Ishikawa (cell line): ENCODE data around the gene RBM5.

Experiments used
- CEBPB ChIP-seq: IDR thresholded peaks from 2 replicates; pipeline ENCODE4 v1.6.1; 2012
- CREB1 ChIP-seq: IDR thresholded peaks from 2 replicates; pipeline ENCODE4 v1.6.1; 2012; ENCODE audit warnings: low read depth
- EGR1 ChIP-seq: IDR thresholded peaks from 2 replicates; pipeline ENCODE4 v1.6.1; 2012
- EP300 ChIP-seq: IDR thresholded peaks from 2 replicates; pipeline ENCODE4 v1.6.1; 2012; ENCODE audit warnings: borderline replicate concordance
- FOXM1 ChIP-seq: IDR thresholded peaks from 2 replicates; pipeline ENCODE4 v1.6.1; 2012; ENCODE audit warnings: low read depth, borderline replicate concordance
- NFIC ChIP-seq: IDR thresholded peaks from 2 replicates; pipeline ENCODE4 v1.6.1; 2012
- RAD21 ChIP-seq: IDR thresholded peaks from 2 replicates; pipeline ENCODE4 v1.6.1; 2012; ENCODE audit warnings: low read depth
- TAF1 ChIP-seq: IDR thresholded peaks from 2 replicates; pipeline ENCODE4 v1.6.1; 2012; ENCODE audit warnings: low read depth, mild to moderate bottlenecking
- TCF12 ChIP-seq: IDR thresholded peaks from 2 replicates; pipeline ENCODE4 v1.6.1; 2012; ENCODE audit warnings: low read depth
- TEAD4 ChIP-seq: IDR thresholded peaks from 2 replicates; pipeline ENCODE4 v1.6.1; 2012
- YY1 ChIP-seq: IDR thresholded peaks from 2 replicates; pipeline ENCODE4 v1.6.1; 2012; ENCODE audit warnings: low read depth
- ZBTB7A ChIP-seq: IDR thresholded peaks from 2 replicates; pipeline ENCODE4 v1.6.1; 2012; ENCODE audit warnings: low read depth
- TF ChIP-seq, protein P1 (sequence below): IDR thresholded peaks from 2 replicates; pipeline ENCODE4 v1.6.1; 2012; ENCODE audit warnings: low read depth, mild to moderate bottlenecking
- TF ChIP-seq, protein P2 (sequence below): IDR thresholded peaks from 2 replicates; pipeline ENCODE4 v1.6.1; 2012
- TF ChIP-seq, protein P3 (sequence below): IDR thresholded peaks from 2 replicates; pipeline ENCODE4 v1.6.1; 2012

Gene RBM5

DNA sequence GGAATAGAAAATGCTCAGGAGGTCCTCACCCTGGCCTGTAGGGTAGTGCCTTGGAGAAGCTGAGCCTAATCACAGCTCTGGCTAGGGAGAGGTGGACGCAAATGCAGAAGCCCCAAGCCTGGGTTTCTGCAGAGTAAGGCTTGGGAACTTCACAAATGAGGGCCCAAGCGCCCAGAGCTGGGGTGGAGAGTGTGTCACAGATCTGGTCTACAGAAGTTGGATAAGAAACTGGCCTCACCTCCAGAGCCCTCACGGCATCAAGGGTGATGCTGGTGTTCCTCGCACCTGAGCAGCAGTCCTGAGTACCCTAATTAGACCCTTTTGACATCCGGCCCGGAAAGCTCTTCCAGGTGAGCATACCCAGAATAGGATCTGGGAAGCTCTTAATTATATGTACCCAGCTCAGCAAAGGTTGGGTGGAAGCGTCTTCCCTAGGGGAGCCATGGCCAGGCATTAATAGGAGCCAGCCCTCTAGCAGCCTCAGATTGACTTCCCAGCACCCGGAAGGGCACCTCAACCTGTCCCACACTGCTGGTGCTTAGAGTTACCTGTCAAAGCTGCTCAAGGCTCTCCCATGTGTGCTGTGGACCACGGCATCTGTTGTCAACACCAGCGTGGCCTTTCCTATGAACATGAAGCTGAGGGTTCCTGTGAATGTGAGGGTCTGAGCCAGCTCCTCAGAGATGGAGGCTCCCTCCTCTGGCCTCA, 31.8 kb downstream of the RBM5 start:
- TF ChIP-seq RAD21 (no peak), TAF1 (no peak)
- TF ChIP-seq, protein P1, sequence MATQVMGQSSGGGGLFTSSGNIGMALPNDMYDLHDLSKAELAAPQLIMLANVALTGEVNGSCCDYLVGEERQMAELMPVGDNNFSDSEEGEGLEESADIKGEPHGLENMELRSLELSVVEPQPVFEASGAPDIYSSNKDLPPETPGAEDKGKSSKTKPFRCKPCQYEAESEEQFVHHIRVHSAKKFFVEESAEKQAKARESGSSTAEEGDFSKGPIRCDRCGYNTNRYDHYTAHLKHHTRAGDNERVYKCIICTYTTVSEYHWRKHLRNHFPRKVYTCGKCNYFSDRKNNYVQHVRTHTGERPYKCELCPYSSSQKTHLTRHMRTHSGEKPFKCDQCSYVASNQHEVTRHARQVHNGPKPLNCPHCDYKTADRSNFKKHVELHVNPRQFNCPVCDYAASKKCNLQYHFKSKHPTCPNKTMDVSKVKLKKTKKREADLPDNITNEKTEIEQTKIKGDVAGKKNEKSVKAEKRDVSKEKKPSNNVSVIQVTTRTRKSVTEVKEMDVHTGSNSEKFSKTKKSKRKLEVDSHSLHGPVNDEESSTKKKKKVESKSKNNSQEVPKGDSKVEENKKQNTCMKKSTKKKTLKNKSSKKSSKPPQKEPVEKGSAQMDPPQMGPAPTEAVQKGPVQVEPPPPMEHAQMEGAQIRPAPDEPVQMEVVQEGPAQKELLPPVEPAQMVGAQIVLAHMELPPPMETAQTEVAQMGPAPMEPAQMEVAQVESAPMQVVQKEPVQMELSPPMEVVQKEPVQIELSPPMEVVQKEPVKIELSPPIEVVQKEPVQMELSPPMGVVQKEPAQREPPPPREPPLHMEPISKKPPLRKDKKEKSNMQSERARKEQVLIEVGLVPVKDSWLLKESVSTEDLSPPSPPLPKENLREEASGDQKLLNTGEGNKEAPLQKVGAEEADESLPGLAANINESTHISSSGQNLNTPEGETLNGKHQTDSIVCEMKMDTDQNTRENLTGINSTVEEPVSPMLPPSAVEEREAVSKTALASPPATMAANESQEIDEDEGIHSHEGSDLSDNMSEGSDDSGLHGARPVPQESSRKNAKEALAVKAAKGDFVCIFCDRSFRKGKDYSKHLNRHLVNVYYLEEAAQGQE = no peak

DNA sequence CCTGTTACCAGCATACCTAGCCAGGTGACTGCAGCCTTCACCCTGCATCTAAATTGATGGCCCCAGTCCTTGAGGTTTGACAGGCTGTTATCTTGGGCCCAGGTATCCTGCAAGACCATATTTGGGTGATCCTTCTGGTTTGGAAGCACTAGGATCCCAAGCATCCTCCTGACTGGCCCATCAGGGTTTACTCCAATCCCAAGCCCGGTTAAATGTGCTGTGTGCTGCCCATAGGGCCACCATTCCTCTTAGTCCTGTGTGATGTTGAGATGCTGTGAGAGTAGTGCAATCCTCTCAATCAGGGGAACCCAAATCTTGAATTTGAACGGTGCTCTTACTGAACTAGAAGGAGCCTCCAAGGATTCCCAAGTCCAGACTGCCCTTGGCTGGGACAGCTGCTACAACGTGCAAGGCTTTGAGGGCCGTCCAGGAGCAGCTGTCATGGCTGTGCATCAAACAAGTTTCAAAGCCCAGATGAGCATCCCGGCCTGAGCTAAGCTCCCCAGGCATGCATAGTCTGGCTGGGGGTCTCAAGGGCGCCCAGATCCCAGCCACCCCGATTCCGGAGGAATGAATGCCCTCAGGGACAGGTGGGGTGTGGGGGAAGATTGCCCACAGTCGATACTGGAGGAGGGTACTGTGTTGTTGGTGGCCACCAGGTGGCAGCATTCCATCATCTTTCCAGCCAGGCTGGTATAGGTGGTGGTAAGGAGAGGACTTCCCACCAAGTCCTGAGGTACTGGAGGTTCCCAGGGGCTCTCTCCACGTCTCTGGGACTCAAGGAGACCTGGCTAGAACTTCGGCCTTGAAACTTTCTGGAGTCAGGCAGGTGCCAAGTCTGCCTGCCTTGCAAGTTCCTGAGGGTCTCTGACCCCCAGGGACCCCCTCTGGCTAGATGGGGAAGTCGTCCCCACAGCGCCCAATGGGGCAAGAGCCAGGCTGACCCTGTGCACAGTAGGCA, 32.6 kb downstream of the RBM5 start:
- TF ChIP-seq YY1 = no peak
- no peak for TF ChIP-seq TEAD4
- TF ChIP-seq ZBTB7A = peak; percentile 26; the same call in 1 of the 2 replicates
- no peak for TF ChIP-seq FOXM1
- TF ChIP-seq CREB1 = no peak
- no peak for TF ChIP-seq TAF1
- TF ChIP-seq, protein P2, sequence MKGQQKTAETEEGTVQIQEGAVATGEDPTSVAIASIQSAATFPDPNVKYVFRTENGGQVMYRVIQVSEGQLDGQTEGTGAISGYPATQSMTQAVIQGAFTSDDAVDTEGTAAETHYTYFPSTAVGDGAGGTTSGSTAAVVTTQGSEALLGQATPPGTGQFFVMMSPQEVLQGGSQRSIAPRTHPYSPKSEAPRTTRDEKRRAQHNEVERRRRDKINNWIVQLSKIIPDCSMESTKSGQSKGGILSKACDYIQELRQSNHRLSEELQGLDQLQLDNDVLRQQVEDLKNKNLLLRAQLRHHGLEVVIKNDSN = no peak
- no peak for TF ChIP-seq NFIC
- TF ChIP-seq, protein P3, sequence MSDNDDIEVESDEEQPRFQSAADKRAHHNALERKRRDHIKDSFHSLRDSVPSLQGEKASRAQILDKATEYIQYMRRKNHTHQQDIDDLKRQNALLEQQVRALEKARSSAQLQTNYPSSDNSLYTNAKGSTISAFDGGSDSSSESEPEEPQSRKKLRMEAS = no peak
- TF ChIP-seq, protein P1 = no peak
- TF ChIP-seq EGR1 = no peak
- no peak for TF ChIP-seq EP300
- peak; percentile 97 for TF ChIP-seq RAD21
- no peak; the same call in 1 of the 2 replicates for TF ChIP-seq TCF12
- TF ChIP-seq CEBPB = no peak

DNA sequence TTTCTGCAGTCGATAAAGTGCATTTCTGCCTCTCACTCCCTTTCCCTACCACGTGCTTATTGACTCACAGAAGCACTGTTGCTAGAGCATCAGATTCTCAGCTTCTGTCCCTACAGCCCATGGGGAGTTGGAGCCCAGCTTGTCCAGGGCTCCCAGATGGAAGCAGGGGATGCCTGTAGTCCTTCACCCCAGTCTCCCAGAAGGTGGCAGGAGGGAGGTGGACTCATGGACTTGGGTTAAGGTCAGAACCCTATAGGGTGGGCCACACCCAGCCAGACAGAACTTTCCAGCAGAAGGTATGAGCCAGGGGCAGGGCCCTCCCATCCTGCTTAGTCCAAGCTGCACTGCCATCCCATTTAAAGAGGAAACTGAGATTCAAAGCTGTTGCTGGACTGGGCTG, 33.4 kb downstream of the RBM5 start:
- TF ChIP-seq YY1 (no peak), TAF1 (no peak), RAD21 (0 out of 2 replicates have a peak, but pooled peaks have one; percentile 12), CREB1 (no peak), FOXM1 (no peak)
- TF ChIP-seq, protein P3 = no peak

DNA sequence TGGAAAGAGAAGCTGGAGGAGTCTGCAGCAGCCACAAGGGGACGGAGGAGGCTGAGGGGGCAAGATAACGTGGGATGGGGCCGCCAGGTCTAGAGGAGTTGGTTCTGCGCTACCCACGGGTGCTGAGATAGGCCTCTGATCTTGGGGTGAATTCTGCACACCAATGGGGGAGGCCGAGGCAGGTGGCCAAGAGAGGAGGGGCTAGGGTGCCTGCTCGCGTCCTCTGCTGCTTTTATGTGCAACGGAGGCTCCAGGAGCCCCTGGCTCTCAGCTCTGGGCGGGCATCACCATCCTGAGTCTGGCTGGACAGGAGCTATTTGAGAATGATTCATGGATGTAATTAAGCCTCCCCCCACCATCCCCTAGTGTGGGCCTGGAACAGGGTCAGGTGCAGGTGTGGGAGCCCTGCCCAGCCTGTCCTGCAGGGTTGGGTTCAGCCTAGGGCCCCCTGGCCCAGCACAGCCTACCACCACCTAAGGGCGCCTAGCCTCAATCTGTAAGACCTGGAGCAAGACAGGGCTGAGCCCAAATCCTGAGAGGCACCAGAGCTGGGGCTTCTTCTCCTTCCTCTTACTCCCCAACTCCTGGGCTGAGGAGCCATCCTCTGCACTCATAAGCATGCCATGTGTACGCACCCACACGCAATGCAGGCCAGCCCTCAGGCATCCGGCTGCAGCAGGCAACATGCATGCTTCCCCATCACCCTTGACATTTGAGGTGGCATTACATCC, 34.1 kb downstream of the RBM5 start:
- TF ChIP-seq YY1 (no peak), EGR1 (no peak), TCF12 (peak; percentile 78), NFIC (peak; percentile 65; the same call in 1 of the 2 replicates), TAF1 (no peak), ZBTB7A (no peak; the same call in 1 of the 2 replicates), TEAD4 (no peak), CREB1 (no peak), EP300 (peak; percentile 70; the same call in 1 of the 2 replicates), FOXM1 (no peak), CEBPB (no peak), RAD21 (no peak)
- TF ChIP-seq, protein P2 = no peak
- TF ChIP-seq, protein P3 = peak; percentile 15; the same call in 1 of the 2 replicates
- TF ChIP-seq, protein P1 = no peak
